Adipose tissue (tissue), 3 donors: ENCODE results near the gene CASKIN1. TPM values are rescaled to one million over a fixed set of nuclear protein-coding genes. Genes with fewer than 3 reads are reported as not detected.
"Not testable (repeated sequence)": the region's sequence is repeated elsewhere in the genome, so short reads cannot be mapped to it uniquely, and the experiment has no call there.

Experiments
- H3K27ac ChIP-seq: one replicate; pipeline ENCODE4 v1.5.1; 2013; ENCODE audit warnings: low read depth, low read length
- WGBS, 3 donors: extraction: QIAGEN DNeasy Blood & Tissue Kit; methylation state at CpG; one replicate each; pipeline ENCODE4 v1.1.7; 2013; 5-methylcytosine and 5-hydroxymethylcytosine counted together
- polyA plus RNA-seq, 3 donors: library from polyadenylated mRNA; stranded (reverse); fragments of 200-250 nt; gene quantifications; one replicate each; pipeline ENCODE4 v1.2.3, GENCODE V29; 2013
- donor health status: healthy with polysubstance abuse.
- donor health status: Bipolar disorder and iron deficiency.
- donor health status: healthy.

Gene CASKIN1, protein sequence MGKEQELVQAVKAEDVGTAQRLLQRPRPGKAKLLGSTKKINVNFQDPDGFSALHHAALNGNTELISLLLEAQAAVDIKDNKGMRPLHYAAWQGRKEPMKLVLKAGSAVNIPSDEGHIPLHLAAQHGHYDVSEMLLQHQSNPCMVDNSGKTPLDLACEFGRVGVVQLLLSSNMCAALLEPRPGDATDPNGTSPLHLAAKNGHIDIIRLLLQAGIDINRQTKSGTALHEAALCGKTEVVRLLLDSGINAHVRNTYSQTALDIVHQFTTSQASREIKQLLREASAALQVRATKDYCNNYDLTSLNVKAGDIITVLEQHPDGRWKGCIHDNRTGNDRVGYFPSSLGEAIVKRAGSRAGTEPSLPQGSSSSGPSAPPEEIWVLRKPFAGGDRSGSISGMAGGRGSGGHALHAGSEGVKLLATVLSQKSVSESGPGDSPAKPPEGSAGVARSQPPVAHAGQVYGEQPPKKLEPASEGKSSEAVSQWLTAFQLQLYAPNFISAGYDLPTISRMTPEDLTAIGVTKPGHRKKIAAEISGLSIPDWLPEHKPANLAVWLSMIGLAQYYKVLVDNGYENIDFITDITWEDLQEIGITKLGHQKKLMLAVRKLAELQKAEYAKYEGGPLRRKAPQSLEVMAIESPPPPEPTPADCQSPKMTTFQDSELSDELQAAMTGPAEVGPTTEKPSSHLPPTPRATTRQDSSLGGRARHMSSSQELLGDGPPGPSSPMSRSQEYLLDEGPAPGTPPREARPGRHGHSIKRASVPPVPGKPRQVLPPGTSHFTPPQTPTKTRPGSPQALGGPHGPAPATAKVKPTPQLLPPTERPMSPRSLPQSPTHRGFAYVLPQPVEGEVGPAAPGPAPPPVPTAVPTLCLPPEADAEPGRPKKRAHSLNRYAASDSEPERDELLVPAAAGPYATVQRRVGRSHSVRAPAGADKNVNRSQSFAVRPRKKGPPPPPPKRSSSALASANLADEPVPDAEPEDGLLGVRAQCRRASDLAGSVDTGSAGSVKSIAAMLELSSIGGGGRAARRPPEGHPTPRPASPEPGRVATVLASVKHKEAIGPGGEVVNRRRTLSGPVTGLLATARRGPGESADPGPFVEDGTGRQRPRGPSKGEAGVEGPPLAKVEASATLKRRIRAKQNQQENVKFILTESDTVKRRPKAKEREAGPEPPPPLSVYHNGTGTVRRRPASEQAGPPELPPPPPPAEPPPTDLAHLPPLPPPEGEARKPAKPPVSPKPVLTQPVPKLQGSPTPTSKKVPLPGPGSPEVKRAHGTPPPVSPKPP (N-terminal part only)
- under 1 TPM; 0.22 to 0.35 (median 0.30) TPM for polyA plus RNA-seq

- no peak within 1 kb of the TSS for H3K27ac ChIP-seq
- 1% methylated on average over 31 to 112 of the region's 129 CpGs for WGBS, 3 donors
These were observed at the start of gene CASKIN1 for GRCh38 chr16:2196162-2196980. Gene CASKIN1, minus strand, starts transcription at chr16:2196605. Its CDS starts 173 bp downstream, at chr16:2196432.

DNA sequence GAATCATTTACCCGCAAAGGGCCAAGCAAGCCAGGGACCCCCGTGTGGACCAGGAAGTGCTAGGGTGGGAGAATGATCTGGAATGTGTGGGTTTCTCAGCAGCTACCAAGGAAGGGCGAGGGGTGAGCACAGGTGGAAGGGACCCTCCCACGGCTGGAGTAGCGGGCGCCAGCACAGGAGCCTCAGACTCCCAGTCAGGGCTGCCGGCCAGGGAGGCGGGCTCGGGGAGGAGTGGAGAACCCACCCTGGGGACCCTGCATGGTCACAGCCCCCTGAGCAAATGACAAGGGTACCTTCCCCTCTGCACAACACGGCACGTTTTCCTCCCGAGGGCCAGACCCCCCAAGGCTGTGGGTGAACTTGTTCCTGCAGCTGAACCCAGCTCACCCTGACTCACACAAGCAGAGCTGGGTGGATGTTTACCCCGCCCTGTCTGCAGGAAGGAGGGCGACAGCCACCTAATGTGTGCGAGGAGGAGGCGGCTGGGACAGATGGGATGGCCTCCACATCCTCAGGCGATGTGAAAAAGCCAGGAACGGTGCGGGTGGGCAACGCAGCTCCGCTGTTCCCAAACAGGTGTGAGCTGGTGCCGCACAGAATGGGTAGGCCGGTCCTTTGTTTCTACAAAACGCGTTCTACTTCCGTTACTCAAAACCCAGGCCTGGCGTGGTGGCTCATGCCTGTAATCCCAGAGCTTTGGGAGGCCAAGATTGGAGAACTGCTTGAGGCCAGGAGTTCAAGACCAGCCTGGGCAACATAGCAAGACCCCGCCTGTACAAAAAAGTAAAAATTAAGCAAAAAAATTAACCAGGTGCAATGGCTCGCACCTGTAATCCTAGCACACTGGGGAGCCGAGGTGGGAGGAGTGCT is 48.8 kb upstream of the CASKIN1 start:
- 94 to 95% (median 95%) methylated on average over 30 of the region's 30 CpGs for WGBS, 3 donors
- H3K27ac ChIP-seq, result no peak overlapping the region

DNA sequence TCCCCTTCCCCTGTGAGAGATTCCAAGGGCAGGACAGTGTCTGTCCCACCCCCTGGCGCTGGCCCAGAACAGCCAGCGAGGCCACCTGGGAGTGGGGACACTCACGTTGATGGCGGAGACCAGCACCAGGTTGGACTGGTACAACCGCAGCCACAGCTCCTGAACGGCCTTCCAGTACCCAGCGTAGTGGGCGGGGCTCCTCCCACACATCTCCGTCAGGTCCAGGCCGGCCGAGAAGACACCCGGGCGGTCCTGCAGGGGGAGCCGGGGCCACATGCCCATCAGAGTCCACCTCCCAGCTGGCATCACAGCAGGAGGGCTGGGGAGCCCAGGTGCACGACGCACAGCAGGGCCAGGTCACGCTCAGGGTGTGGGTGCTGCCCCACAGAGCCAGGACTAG is 47.9 kb upstream of the CASKIN1 start:
- no peak overlapping the region for H3K27ac ChIP-seq
- 83 to 87% (median 85%) methylated on average over 17 of the region's 17 CpGs for WGBS, 3 donors

DNA sequence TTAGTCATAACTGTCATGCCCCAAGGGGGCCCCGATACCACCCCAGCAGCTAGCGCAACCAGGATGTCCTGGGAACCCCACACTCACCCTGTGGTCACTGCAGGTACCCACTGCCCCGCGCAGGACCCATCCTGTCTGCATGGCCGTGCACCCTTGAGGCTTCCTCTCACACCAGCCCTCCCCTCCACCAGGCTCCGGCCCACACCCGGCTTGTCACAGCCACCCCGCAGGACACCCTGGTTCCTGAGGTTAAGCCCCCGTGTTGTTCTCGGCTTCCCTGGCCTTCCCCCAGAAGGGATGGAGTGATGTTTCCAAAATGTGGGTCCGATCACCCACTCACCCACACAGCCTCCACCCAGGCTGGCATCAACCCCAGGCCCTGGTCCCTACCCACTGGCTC is 47.4 kb upstream of the CASKIN1 start:
- WGBS, 3 donors, result 92 to 96% (median 94%) methylated on average over 11 of the region's 11 CpGs
- no peak overlapping the region for H3K27ac ChIP-seq

- WGBS, 3 donors, result 94 to 98% (median 96%) methylated on average over 19 of the region's 19 CpGs
- H3K27ac ChIP-seq, result no peak overlapping the region
These were observed 46.7 kb upstream of the CASKIN1 start for GRCh38 chr16:2243031-2243528.

GRCh38 chr16:2242598-2242997 is 46.2 kb upstream of the CASKIN1 start:
- no peak overlapping the region for H3K27ac ChIP-seq
- 71 to 93% (median 77%) methylated on average over 10 to 11 of the region's 11 CpGs for WGBS, 3 donors

GRCh38 chr16:2240331-2240730 is 43.9 kb upstream of the CASKIN1 start:
- H3K27ac ChIP-seq, result not testable (repeated sequence)
- WGBS, 3 donors, result 74 to 88% (median 77%) methylated on average over 9 of the region's 9 CpGs

GRCh38 chr16:2238838-2239675 is 42.7 kb upstream of the CASKIN1 start:
- no peak overlapping the region for H3K27ac ChIP-seq

GRCh38 chr16:2238150-2238837 is 41.9 kb upstream of the CASKIN1 start:
- no peak overlapping the region for H3K27ac ChIP-seq
- WGBS, 3 donors, result 53 to 73% (median 64%) methylated on average over 15 to 18 of the region's 18 CpGs

More at GRCh38 chr16:2238838-2239675, 42.7 kb upstream of the CASKIN1 start:
- 68 to 78% (median 78%) methylated on average over 15 of the region's 15 CpGs for WGBS, 3 donors

- 13 to 28% (median 26%) methylated on average over 63 to 65 of the region's 65 CpGs for WGBS, 3 donors
- H3K27ac ChIP-seq, result no peak overlapping the region
These were observed 41.2 kb upstream of the CASKIN1 start for GRCh38 chr16:2237493-2238149.

- WGBS, 3 donors, result 4 to 7% (median 5%) methylated on average over 36 to 40 of the region's 40 CpGs
- no peak overlapping the region for H3K27ac ChIP-seq
These were observed 40.7 kb upstream of the CASKIN1 start for GRCh38 chr16:2237102-2237482.

DNA sequence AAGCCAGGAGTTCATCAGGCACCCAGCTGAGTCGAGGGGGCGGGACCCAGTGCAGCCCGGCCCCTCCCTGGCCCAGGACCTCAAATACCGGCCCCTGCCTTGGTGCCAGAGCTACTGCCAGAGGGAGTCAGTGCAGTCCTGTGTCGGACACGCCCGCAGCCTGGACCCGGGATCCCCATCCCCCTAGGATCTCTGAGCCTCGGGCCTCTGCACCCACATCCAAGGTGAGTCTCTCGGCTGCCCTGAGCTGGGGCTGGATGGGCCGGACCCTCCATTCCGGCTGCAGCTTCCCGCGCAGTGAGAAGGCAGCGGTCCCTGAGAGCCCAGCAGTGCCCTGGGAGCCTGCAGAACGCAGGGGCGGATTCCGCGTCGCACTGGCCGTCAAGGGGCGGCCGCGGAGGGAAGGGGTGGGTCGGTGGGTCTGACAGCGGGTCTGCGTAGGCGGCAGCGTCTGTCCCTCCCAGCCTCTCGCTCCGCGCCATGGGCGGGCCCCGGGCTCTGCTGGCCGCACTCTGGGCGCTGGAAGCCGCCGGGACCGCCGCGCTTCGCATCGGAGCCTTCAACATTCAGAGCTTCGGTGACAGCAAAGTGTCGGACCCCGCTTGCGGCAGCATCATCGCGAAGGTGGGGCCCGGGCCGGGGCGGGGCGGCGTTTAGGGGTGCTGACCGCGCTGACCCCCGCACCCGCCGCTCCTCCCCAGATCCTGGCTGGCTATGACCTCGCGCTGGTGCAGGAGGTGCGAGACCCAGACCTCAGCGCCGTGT is 40.1 kb upstream of the CASKIN1 start, which contains the start of gene DNASE1L2:
Gene DNASE1L2, plus strand, starts transcription at position 108 of the 765 bp plus-strand sequence. Its CDS starts 373 bp downstream, at position 481.
- no peak within 1 kb of the TSS for H3K27ac ChIP-seq
- WGBS, 3 donors, result 6 to 7% (median 7%) methylated on average over 56 to 64 of the region's 64 CpGs

DNA sequence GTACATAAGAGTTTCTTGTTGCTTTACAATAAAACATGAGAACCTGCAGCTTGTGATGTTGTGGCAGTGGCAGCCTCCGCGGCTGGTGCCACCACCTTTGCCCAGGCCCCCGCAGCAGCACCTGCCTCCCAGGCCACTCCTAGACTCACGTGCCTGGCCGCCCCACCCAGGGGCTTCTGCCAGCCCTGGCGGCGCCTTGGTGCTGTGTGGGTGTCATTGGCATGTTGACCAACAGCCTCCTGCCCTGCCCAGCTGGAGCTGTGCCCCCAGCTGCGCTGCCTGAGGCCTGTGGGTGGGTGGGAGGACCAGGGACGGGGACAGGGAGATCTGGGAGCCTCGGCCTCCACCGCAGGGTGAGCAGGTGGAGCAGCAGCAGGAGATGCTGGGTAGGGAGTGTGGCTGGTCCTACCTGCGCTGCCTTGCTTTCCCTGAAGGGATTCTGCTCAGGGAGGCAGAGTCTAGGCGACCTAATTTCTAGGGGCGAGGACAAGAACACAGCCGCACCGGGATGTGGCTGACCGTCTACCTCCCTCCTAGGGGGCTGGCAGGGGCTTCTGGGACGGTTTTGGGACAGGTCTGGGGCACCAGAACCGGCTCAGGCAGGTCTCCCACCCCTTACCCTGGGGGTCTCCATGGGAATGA is 39.4 kb upstream of the CASKIN1 start:
- H3K27ac ChIP-seq, result no peak overlapping the region
- WGBS, 3 donors, result 81 to 84% (median 81%) methylated on average over 18 to 19 of the region's 19 CpGs

GRCh38 chr16:2235234-2235651 is 38.8 kb upstream of the CASKIN1 start:
- WGBS, 3 donors, result 94 to 96% (median 95%) methylated on average over 17 to 28 of the region's 28 CpGs
- no peak overlapping the region for H3K27ac ChIP-seq
